Measurements from ENCODE around the gene DKC1. TPM values are rescaled to one million over a fixed set of nuclear protein-coding genes. Genes with fewer than 3 reads are reported as not detected.

DKC1 gene
- total and polyA plus RNA-seq, 2 donors (not counting 3 experiments of a cell fraction or from before 2014, with no cell fraction given): 28.6 to 69.1 TPM

DNA sequence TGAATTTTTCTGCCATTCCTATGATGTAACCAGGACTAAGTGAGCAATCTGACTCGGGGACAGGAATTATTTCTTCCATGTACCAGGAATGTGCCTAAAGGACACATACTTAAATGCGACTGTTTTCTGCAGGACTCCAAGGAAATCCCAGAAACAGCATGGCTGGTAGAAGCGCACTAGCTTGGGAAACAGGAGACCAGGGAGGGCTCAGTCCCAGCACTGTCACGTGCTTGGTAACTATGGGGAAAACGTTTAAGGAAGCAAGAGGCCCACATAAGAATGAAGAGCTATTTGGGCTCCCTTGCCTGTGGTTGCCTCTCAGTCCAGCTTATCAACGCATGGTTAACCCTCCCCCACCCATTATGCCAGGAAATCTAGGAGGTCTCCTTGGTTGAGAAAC, 23.1 kb downstream of the DKC1 start:
- TF ChIP-seq JUN (IDR thresholded peaks at IDR 0.05; ENCODE audit: borderline replicate concordance, insufficient read depth, insufficient read length, low read depth) (no peak), POLR2AphosphoS5 (IDR thresholded peaks at IDR 0.05; ENCODE audit: insufficient read depth, low read depth, low read length) (no peak), POLR2A (IDR thresholded peaks at IDR 0.05; ENCODE audit: low read depth, low read length) (no peak), FOS (IDR thresholded peaks at IDR 0.05; ENCODE audit: borderline replicate concordance, insufficient read depth, low read length) (no peak), GATA2 (IDR thresholded peaks at IDR 0.05; ENCODE audit: insufficient read depth, insufficient read length, low read depth, low read length) (no peak), EZH2 (IDR thresholded peaks at IDR 0.05; ENCODE audit: borderline replicate concordance, low read depth, low read length, severe bottlenecking) (no peak), MYC (IDR thresholded peaks at IDR 0.05; ENCODE audit: low read depth, low read length) (no peak)
- TF ChIP-seq, protein P1, sequence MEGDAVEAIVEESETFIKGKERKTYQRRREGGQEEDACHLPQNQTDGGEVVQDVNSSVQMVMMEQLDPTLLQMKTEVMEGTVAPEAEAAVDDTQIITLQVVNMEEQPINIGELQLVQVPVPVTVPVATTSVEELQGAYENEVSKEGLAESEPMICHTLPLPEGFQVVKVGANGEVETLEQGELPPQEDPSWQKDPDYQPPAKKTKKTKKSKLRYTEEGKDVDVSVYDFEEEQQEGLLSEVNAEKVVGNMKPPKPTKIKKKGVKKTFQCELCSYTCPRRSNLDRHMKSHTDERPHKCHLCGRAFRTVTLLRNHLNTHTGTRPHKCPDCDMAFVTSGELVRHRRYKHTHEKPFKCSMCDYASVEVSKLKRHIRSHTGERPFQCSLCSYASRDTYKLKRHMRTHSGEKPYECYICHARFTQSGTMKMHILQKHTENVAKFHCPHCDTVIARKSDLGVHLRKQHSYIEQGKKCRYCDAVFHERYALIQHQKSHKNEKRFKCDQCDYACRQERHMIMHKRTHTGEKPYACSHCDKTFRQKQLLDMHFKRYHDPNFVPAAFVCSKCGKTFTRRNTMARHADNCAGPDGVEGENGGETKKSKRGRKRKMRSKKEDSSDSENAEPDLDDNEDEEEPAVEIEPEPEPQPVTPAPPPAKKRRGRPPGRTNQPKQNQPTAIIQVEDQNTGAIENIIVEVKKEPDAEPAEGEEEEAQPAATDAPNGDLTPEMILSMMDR (IDR thresholded peaks at IDR 0.05; ENCODE audit: extremely low read depth in 1 of 2, insufficient read depth in 1 of 2, low read depth in 1 of 2, low read length in 2 of 2): no peak
- TF ChIP-seq, protein P2, sequence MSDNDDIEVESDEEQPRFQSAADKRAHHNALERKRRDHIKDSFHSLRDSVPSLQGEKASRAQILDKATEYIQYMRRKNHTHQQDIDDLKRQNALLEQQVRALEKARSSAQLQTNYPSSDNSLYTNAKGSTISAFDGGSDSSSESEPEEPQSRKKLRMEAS (IDR thresholded peaks at IDR 0.05; ENCODE audit: insufficient read depth, insufficient read length): no peak
- intact Hi-C loops (cut with micrococcal nuclease): no loop called here
- H3K4me3 ChIP-seq (replicated peaks in 1 of 3; ENCODE audit: insufficient read depth in 1 of 3, low read depth in 1 of 3, low read length in 3 of 3): no peak overlapping the region
- no peaks in the 10 kb centered on the region for H4K20me1 ChIP-seq (replicated peaks; ENCODE audit: control insufficient read depth, extremely low read depth, insufficient read depth, low read length)
- no peaks in the 10 kb centered on the region for H3K9me1 ChIP-seq (replicated peaks; ENCODE audit: control insufficient read depth, extremely low read depth, insufficient read depth, low read length)
- ChIA-PET POLR2A (no interaction called here), CTCF (no interaction called here)
- BruUV-seq (replicated peaks): no TSS peak
- no peaks in the 10 kb centered on the region for H3K4me1 ChIP-seq (ENCODE audit: control insufficient read depth, extremely low read depth, insufficient read depth, low read length)
- no peaks in the 10 kb centered on the region for H3K79me2 ChIP-seq (ENCODE audit: control insufficient read depth, insufficient read depth, low read length)
- no peak overlapping the region for H3K4me2 ChIP-seq (ENCODE audit: insufficient read depth, low read length)
- H3K27ac ChIP-seq (ENCODE audit: insufficient read depth, low read depth, low read length): no peak overlapping the region
- H3K36me3 ChIP-seq (ENCODE audit: control insufficient read depth in 2 of 2, extremely low read depth in 1 of 2, insufficient read depth in 2 of 2, low read length in 2 of 2): no peaks in the 10 kb centered on the region
- no peak for FAIRE-seq
- H3K27me3 ChIP-seq (ENCODE audit: control insufficient read depth in 2 of 2, insufficient read depth in 2 of 2, low read length in 2 of 2): no peaks in the 10 kb centered on the region
- DNase-seq (ENCODE audit: low read depth, low spot score): no peak
- no peak overlapping the region for H3K9ac ChIP-seq (replicated peaks; ENCODE audit: extremely low read depth, insufficient read depth, low read length)
- no peak overlapping the region for H2AFZ ChIP-seq (ENCODE audit: low read depth, low read length)
- dilution Hi-C loops (cut with MboI; ENCODE audit: extremely low pct_ligation_motif_present, low sequenced_read_pairs): no loop called here
- H3K9me3 ChIP-seq (replicated peaks; ENCODE audit: control insufficient read depth, insufficient read depth, low read length): no peaks in the 10 kb centered on the region

All from endothelial cell of umbilical vein (primary cell).